Endodermal cell (in vitro differentiated cells): ENCODE results near the gene SYNRG. TPM values are rescaled to one million over a fixed set of nuclear protein-coding genes. Genes with fewer than 3 reads are reported as not detected.
A peak's percentile ranks its signal among the peaks of the same experiment; 100 is the strongest.

Experiments
- DNase-seq: peaks from one replicate; pipeline ENCODE4 v3.0.0-alpha.2; 2017
- H3K27ac ChIP-seq: 2 replicates; pipeline ENCODE4 v1.5.1; 2013; ENCODE audit warnings: mild to moderate bottlenecking, low read depth, low read length, moderate library complexity
- H3K27me3 ChIP-seq: 2 replicates; pipeline ENCODE4 v1.6.1; 2013; ENCODE audit warnings: mild to moderate bottlenecking, low read length, moderate library complexity; ENCODE audit not compliant: insufficient read depth, control insufficient read depth, poor library complexity, severe bottlenecking
- H3K36me3 ChIP-seq: 2 replicates; pipeline ENCODE4 v1.7.0; 2013; ENCODE audit warnings: mild to moderate bottlenecking, low read length, moderate library complexity; ENCODE audit not compliant: control insufficient read depth, insufficient read depth
- H3K4me1 ChIP-seq: one replicate; pipeline ENCODE4 v1.7.0; 2013; ENCODE audit warnings: low read length; ENCODE audit not compliant: control insufficient read depth, insufficient read depth
- H3K4me3 ChIP-seq: 2 replicates; pipeline ENCODE4 v1.5.1; 2013; ENCODE audit warnings: mild to moderate bottlenecking, low read length, moderate library complexity
- H3K9ac ChIP-seq: 2 replicates; pipeline ENCODE4 v1.6.1; 2013; ENCODE audit warnings: mild to moderate bottlenecking, low read length, moderate library complexity; ENCODE audit not compliant: poor library complexity, severe bottlenecking; ENCODE audit errors: extremely low read depth
- H3K9me3 ChIP-seq: 2 replicates; pipeline ENCODE4 v1.6.1; 2013; ENCODE audit warnings: mild to moderate bottlenecking, low read length, moderate library complexity; ENCODE audit not compliant: control insufficient read depth
- H3K27ac Mint-ChIP-seq: 2 replicates; pipeline ENCODE4 v1.8.0; 2020; ENCODE audit warnings: mixed read lengths
- H3K27me3 Mint-ChIP-seq: 2 replicates; pipeline ENCODE4 v1.8.0; 2021; ENCODE audit warnings: mild to moderate bottlenecking, mixed read lengths; ENCODE audit not compliant: insufficient read depth
- H3K36me3 Mint-ChIP-seq: 2 replicates; pipeline ENCODE4 v1.8.0; 2020; ENCODE audit warnings: low read depth, mixed read lengths
- H3K4me1 Mint-ChIP-seq: 2 replicates; pipeline ENCODE4 v1.8.0; 2020; ENCODE audit warnings: mixed read lengths
- H3K4me3 Mint-ChIP-seq: 2 replicates; pipeline ENCODE4 v1.8.0; 2020; ENCODE audit warnings: mild to moderate bottlenecking, moderate library complexity, mixed read lengths
- H3K9me3 Mint-ChIP-seq: 2 replicates; pipeline ENCODE4 v1.8.0; 2020; ENCODE audit warnings: mild to moderate bottlenecking, mixed read lengths
- WGBS, 2 experiments: methylation state at CpG; one replicate each; pipeline versions ENCODE4 v1.1.5 to v1.1.7; 2013; ENCODE audit warnings: missing lambda C conversion rate in 2 of 2, mixed read lengths in 1 of 2; ENCODE audit not compliant: insufficient coverage in 1 of 2, insufficient read length in 1 of 2; 5-methylcytosine and 5-hydroxymethylcytosine counted together
- total RNA-seq, 2 donors: library from RNA; stranded (reverse); fragmentation: NEBNext Ultra II Directional in 1 of 2; extraction: Animal tissue kit (Norgen Biotek cat#: 25700) in 1 of 2; gene quantifications; 2 replicates in 1 of 2; 3 replicates in 1 of 2; pipeline ENCODE4 v1.2.1, GENCODE V29; 2021
- TF ChIP-seq, protein P1 (sequence below): fragments of 200-600 bp; sonication (generic); conservative IDR thresholded peaks from 2 replicates; pipeline ENCODE4 v1.5.0; 2021; ENCODE audit warnings: antibody characterized with exemption, mild to moderate bottlenecking

The SYNRG gene
- total RNA-seq, 2 donors from 2014 or later = 47.2 to 52.4 TPM

DNA sequence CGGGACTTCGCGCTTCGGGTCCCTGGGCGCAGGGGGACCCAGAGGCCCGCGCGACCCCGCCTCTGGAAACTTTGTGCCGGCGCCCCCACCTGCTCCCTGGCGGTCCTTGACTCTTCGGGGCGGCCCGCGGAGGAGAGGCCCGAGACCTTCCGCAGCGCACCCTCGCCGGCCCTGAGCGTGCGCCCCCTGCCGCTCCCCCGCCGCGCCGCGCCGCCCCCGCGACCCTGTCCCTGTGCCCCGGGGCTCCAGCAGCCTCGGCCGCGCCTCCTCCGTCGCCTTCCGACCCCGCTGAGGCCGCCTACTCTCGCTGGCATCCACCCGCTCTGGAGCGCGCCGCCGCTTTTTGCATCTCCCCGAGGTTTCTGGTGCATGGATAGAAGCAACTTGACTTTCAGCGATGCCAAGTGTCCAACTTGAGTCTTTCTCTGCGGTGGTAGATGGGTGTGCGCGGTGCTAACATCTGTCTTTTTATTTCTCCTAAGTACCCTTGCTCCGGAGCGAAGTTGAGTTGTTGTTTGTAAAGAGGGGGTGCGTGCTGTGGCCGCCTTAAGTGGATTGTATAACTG lies 119.1 kb downstream of the SYNRG start:
- no peaks in the 10 kb centered on the region for H3K9me3 Mint-ChIP-seq
- Histone ChIP-seq H3K27me3 (peaks cover 8% of the 10 kb centered on the region), H3K36me3 (peaks cover 10% of the 10 kb centered on the region), H3K4me1 (peaks cover 5% of the 10 kb centered on the region), H3K27ac (no peak overlapping the region), H3K9me3 (peaks cover 11% of the 10 kb centered on the region), H3K4me3 (peak overlapping the region; percentile 94), H3K9ac (peak overlapping the region; percentile 59)
- H3K36me3 Mint-ChIP-seq = no peaks in the 10 kb centered on the region
- DNase-seq = peak; percentile 95
- peaks cover 26% of the 10 kb centered on the region for H3K4me1 Mint-ChIP-seq
- peak overlapping the region; percentile 18 for H3K27ac Mint-ChIP-seq
- WGBS, 2 experiments = 0% methylated on average over 24 to 55 of the region's 56 CpGs
- TF ChIP-seq, protein P1, sequence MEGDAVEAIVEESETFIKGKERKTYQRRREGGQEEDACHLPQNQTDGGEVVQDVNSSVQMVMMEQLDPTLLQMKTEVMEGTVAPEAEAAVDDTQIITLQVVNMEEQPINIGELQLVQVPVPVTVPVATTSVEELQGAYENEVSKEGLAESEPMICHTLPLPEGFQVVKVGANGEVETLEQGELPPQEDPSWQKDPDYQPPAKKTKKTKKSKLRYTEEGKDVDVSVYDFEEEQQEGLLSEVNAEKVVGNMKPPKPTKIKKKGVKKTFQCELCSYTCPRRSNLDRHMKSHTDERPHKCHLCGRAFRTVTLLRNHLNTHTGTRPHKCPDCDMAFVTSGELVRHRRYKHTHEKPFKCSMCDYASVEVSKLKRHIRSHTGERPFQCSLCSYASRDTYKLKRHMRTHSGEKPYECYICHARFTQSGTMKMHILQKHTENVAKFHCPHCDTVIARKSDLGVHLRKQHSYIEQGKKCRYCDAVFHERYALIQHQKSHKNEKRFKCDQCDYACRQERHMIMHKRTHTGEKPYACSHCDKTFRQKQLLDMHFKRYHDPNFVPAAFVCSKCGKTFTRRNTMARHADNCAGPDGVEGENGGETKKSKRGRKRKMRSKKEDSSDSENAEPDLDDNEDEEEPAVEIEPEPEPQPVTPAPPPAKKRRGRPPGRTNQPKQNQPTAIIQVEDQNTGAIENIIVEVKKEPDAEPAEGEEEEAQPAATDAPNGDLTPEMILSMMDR = peak; percentile 66
- peak overlapping the region; percentile 71 for H3K4me3 Mint-ChIP-seq
- H3K27me3 Mint-ChIP-seq = peaks cover 40% of the 10 kb centered on the region

DNA sequence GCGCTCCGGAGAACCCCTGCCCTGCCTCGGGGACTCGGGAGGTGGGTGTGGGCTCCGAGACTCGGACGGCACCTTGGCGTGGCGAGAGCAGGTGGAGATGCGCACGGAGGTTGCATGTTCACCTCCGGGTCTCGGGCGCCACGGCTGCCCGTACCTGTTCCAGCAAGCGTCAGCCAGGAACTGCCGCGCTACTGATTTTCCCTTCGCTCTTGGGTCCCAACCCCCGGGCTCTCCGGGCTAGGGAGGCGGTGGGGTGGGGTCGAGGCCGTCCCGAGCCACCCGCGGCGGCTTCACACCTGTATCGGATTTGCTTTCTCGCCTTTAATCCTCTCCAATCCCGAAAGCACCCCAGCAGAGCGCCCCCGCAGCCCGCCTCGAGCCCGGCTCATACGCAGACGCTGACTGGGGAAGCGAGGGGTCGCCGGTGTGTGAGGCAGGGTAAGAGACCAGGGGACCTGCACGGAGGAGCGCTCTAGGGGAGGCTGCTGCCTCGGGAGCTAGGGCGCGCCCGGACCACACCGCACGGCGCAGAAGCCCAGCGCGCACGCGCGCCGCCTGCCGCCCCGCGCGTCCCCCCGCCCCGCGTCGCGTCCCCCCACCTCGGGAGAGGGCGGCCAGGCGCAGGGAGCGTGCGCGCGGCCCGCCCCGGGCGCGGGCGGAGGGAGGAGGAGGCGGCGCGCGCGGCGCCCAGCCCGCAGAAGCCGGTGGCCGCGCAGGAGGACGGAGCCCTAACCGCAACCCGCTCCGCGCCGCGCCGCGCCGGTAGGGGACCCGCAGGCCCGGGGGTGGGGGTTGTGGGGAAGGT lies 119.8 kb downstream of the SYNRG start, which contains the start of gene DUSP14:
Gene DUSP14, plus strand, starts transcription at position 695 of the 805 bp plus-strand sequence. CDS start 22,382 bp downstream, outside the sequence.
- H3K4me1 Mint-ChIP-seq = peaks cover 19% of the 10 kb centered on the region
- peaks cover 5% of the 10 kb centered on the region for H3K4me1 ChIP-seq
- peaks cover 8% of the 10 kb centered on the region for H3K27me3 ChIP-seq
- TF ChIP-seq, protein P1 = no peak
- H3K27ac ChIP-seq = no peak within 1 kb of the TSS
- no peaks in the 10 kb centered on the region for H3K36me3 Mint-ChIP-seq
- H3K9me3 ChIP-seq = peaks cover 11% of the 10 kb centered on the region
- H3K27me3 Mint-ChIP-seq = peaks cover 40% of the 10 kb centered on the region
- H3K36me3 ChIP-seq = peaks cover 10% of the 10 kb centered on the region
- peak within 1 kb of the TSS; percentile 62 for H3K9ac ChIP-seq
- peak within 1 kb of the TSS; percentile 71 for H3K4me3 Mint-ChIP-seq
- H3K9me3 Mint-ChIP-seq = no peaks in the 10 kb centered on the region
- H3K27ac Mint-ChIP-seq = peak within 1 kb of the TSS; percentile 93
- peak; percentile 95 for DNase-seq
- peak within 1 kb of the TSS; percentile 94 for H3K4me3 ChIP-seq
- 0% methylated on average over 26 to 89 of the region's 100 CpGs for WGBS, 2 experiments

DNA sequence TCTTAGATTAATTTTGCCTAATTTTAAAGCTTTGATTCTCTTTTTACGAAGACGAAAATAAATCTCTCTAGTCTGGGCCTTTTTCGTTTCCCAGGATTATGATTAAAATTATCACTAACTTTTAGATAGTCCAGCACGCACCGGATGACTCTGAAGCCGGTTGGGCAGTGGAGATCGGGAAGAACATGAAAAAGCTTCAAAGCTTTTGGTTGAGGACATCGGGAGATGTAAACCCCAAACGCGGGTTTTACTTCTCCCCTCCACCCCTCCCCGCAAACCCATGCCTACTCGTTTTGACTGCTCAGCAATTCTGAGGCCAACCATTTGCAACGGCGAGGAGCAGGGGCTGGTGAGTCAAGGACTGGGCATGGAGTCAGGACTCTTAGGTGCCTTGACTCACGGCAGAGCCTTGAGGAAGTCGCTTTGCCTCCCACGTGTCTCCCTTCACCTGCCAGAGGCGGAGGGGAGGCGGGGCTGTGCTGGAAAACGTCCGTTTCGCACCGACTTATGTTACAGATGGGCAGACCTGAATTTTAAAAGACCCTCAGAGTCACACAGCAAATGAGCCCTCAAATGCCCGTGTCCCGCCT lies 120.5 kb downstream of the SYNRG start:
- no peaks in the 10 kb centered on the region for H3K9me3 Mint-ChIP-seq
- H3K4me1 Mint-ChIP-seq = peaks cover 19% of the 10 kb centered on the region
- Histone ChIP-seq H3K27me3 (peaks cover 8% of the 10 kb centered on the region), H3K9ac (peak overlapping the region; percentile 62), H3K9me3 (peaks cover 11% of the 10 kb centered on the region), H3K36me3 (peaks cover 10% of the 10 kb centered on the region), H3K4me3 (peak overlapping the region; percentile 88), H3K27ac (no peak overlapping the region), H3K4me1 (peaks cover 5% of the 10 kb centered on the region)
- H3K36me3 Mint-ChIP-seq = no peaks in the 10 kb centered on the region
- WGBS, 2 experiments = 6 to 8% methylated on average over 14 to 25 of the region's 25 CpGs
- TF ChIP-seq, protein P1 = no peak
- H3K27me3 Mint-ChIP-seq = peaks cover 38% of the 10 kb centered on the region
- peak overlapping the region; percentile 93 for H3K27ac Mint-ChIP-seq
- H3K4me3 Mint-ChIP-seq = peak overlapping the region; percentile 71
- DNase-seq = peak; percentile 95
